HG03097 (cell line): ENCODE results near the gene LSAMP.

ENCODE experiments used
- ATAC-seq: cut with Tn5 transposase; IDR thresholded peaks from one replicate; pipeline ENCODE4 v1.9.1; 2021; ENCODE audit not compliant: unreplicated experiment, low FRiP score

The LSAMP gene

DNA sequence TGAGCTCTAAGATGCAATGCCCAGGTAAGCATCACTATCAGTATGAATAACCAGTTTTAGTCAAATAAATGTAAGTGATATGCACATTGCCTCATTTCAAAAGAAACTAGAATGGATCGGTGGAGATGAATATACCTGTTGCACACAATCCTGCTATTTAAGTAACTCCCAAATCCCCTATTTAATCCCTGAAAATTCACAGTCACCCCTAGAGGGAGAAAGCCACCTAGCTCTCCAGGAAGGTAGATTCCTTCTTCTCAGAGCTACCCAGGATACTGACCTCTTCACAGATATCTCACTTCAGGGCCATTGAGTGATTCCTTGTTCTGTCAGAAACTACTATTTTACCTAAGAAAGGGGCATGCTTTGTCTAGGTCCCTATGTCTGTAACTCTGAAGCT is 11.7 kb downstream of the LSAMP start:
- no peak for ATAC-seq

DNA sequence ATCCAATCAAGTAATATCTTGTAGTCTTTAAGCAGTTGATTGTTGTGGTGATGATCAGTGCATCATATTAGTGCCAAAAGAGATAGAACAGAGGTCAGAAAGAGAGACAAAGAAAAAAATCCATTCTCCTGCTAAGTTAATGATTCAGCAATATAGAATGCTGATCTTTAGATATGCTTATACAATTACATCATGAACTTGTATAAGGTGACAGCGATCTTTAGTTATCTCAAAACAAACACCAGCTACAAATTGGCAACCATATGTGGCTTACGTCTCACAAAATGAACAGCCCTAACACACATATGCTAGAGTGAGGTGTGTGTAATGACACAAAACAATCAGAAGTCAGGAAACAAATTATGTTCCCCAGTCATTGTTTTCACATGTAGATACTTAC is 12.5 kb downstream of the LSAMP start:
- no peak for ATAC-seq

DNA sequence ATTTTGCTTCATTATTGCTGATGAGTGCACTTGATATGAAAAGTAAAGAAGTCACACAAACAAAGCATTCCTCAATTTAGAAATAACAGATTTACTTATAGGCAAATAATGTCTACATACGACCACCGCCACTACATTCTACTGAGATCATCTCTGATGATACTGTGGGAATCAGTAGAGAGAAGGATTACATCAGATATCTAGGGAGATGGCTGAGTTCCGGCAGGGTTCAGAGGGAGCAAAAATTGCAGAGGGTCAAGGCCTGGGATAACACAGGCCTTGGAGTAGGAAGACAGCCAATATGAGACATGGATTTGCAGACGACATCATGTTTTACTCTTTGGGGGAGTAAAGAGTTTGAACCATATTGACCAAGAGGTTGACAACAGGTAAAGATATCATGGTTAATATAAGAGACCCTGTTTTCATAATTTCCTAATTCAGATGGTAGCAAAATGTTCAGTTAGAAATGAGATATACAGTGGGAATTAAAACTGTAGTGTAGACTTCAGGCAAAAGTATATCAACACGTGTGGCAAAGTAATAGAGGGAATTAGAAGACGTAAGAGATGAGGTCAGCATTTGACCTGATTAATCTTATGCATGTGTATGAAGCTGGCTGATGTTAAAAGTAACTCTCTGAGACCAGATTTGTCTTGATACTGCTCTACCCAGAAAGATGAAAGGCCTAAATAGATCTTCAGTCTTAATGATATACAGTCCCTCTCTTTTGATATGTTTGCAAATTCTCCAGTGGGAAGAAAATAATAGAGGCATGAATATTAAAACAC is 15.6 kb downstream of the LSAMP start:
- no peak for ATAC-seq

DNA sequence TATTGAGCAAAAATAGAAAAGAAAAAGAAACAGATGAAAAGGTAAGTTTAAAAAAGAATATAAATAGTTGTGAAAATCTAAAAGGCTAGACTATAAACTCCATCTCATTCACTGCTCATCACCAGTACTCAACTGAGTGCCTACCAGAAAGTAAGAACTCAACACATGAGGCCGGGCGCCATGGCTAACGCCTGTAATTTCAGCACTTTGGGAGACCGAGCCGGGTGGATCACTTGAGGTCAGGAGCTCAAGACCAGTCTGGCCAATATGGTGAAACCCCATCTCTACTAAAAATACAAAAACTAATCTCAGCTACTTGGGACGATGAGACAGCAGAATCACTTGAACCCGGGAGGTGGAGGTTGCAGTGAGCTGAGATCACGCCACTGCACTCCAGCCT is 19.3 kb downstream of the LSAMP start:
- ATAC-seq, result no peak

DNA sequence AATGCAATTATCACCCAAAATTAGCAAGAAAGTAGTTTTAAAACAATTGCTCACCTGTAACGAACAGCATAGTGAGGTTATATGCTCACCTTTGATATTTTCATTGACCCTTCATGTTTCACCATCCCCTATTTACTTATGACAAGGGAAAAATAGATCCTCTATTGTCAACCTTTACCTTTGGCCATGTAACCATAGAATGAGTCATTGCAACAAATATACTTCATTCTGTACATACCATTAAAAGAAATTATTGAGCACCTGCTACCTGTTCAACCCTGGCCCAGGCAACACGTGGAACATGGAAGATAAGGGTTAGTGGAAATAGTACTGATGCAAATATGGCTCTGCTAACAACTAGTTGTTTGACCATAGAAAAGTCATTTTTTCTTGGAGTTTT is 20.2 kb downstream of the LSAMP start:
- no peak for ATAC-seq

DNA sequence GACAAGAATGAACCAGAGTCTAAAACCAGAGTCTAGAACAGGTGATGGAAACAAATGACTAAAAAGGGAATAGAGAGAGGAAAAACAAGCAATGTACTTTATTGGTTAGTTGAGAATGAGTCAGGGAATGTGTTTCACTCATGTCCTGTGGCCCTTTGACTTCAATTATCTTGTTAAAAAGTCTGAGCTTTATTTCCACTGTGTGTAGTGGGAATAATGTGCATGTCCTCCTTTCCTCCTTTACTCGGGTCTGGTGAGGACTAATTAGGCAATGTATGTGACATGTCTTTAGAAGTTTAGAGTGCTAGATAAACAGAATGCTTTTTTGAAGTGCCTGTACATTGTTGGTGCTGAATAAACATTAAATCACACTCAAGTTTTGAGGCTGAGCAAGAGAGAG is 21.3 kb downstream of the LSAMP start:
- no peak for ATAC-seq

DNA sequence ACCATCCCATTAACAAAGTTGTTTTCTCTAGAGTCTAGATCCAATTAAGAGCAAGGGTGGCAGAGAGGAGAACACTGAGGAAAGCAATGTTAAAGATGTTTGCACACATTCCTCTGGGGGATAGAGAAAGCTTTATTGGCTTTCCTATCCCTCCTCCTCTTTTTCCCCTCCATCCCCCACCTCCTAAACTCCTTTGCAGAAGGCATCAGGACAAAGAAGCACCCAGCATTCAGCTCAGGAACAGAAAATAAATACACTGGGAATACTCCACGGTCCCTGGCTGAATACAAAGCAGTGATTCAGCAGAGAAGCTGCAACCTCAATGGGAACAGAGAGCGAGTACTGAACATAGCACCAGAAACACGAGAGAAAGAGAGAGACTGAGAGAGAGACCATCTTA is 21.9 kb downstream of the LSAMP start:
- no peak for ATAC-seq

DNA sequence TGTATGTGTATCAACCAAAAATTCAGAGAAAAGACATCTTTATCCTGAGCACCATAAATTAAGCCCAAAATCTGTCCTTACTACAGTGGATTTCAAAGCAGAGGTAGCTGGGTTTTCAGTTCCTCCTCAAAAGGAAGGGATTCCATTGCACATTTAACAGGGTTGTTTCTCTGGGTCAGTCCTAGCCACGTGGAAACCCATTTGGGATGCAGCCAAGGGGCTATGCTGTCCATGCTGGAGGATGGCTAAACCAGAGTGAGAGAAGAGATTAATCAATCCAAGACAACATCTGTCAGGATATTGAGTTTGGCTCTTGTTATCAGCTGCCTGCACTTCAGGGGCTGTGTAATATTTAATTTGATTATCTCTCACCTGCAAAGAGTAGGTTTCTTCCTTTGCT is 28.1 kb downstream of the LSAMP start:
- ATAC-seq, result no peak

DNA sequence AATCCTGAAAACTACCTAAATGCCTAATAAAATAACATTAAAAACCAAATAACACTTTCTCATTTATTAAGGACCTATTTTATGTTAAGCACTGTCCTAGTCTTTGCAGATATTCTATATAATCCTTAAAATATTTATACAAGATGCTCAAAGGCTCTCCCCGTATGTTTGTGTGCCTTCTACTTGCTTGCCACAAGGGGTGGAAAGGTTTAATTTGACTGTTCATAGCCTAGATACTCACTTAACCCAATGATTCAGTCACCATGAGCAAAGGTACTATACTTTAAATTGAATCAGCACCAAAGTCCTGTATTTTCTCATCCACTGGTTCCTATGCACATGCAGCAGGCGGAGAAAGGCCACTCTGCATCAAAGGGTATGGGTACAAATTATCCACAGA is 32.0 kb downstream of the LSAMP start:
- ATAC-seq, result no peak

DNA sequence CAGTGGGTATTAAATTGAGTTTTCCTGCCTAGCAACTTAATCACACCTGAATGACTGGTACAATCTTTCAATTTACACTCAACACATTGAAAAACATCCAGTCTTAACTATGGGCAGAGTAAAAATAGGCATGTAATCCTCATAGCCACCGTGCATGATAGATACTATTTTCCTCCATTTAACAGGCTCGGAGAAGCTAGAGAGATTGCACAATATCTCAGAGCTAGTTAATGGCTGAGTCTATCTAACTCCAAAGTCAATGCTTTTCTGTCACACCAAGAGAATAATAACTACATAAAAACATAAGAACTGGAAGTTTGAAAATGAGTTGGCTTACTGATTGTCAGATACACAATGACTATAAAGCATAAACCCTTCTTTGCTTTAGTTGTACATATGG is 36.8 kb downstream of the LSAMP start:
- no peak for ATAC-seq

DNA sequence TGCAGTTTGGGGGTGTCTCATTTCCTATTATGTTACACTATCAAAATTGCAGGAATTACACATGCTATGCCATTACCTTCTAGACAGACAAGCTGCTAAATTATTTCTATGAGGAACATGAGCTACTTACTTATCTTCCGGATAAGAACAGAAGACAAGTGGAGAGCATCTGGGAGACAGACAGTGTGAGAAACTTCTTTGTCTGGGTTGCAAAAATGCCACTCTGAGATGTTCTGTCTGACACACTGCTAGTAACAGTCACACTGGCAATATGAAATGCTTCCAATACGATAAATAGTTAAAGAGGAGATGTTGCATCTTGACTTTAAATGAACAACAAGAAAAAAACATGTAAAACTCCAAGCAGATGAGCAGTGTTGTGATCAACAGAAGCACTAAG is 40.1 kb downstream of the LSAMP start:
- no peak for ATAC-seq

DNA sequence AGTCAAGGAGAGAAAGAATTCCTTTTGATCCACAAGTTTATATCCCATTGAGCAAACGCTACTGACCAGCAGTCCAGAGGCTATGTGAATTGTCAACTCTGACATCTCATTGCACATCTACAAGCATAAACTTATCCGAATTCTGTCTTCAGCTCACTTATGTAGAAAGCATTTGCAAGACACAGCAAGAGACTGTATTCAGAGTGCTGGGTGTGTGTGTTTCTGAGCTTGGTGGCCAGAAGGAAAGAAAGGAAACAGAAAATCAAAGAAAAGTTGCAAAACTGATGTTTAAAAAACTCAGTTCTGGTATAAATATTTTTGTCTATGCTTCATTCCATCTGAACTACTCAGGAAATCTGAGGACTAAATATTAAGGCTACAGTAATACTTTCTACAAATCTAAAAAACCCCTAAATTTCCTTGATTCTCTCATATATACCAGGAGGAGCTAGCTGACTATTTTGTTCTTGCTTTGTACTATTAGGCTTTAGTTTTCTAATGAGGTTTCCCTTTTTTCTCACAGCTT is 45.5 kb downstream of the LSAMP start:
- ATAC-seq, result no peak

DNA sequence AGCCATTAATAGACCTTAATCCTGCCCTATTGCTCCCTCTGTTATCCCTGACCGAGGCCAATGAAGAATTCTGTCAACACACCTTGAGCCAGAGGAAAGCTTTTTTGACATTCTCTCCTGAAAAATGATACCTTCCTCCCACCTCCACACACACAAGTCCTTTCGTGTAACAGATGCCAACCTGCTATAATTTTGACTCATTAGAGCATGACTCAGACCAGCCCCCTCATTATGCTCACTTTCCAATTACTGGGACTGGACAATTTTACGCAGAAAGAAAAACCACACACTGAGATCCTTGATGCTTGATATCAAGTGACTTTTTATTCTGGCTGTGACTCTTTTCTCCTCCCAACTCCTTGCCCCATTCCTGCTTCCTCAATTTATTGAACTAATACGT is 50.9 kb downstream of the LSAMP start:
- ATAC-seq, result no peak

DNA sequence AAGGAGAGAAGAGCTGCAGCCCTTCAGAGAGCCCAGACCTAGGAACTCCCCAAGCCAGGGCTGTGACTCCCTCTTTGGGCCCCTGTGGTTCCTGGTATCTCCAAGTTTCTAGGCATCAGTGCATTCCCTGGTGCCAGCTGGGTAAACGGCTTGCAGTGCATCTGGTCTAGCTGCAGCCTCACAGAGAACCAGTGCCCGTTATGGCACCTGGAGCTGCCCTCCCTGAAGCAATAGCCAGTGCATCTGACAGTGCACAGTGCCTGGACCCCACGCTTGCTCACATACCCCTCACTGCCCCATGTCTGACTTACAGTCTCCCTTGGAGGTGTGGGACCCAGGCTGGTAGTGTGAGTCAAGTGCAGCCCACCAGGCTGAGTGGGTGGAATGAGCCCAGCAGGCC is 52.1 kb downstream of the LSAMP start:
- no peak for ATAC-seq

DNA sequence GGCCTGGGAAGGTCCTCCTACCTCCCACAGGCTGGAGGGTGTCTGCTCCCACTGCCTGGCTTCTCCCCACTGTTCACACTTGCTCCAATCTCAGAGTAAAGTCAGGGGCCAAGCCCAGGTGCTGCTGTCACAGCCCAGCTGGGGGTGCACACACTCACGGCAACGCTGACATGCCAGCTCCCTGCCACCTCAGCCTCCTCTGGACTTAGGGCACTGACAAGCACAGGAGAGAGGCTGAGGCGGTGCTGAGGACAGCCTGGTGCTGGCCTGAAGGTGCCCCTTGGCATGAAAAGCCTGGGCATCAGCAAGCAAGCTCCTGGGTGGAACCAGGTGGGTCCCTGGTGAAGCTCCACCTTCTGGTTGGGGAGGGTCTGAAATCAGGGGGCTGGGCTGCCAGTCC is 53.0 kb downstream of the LSAMP start:
- no peak for ATAC-seq

DNA sequence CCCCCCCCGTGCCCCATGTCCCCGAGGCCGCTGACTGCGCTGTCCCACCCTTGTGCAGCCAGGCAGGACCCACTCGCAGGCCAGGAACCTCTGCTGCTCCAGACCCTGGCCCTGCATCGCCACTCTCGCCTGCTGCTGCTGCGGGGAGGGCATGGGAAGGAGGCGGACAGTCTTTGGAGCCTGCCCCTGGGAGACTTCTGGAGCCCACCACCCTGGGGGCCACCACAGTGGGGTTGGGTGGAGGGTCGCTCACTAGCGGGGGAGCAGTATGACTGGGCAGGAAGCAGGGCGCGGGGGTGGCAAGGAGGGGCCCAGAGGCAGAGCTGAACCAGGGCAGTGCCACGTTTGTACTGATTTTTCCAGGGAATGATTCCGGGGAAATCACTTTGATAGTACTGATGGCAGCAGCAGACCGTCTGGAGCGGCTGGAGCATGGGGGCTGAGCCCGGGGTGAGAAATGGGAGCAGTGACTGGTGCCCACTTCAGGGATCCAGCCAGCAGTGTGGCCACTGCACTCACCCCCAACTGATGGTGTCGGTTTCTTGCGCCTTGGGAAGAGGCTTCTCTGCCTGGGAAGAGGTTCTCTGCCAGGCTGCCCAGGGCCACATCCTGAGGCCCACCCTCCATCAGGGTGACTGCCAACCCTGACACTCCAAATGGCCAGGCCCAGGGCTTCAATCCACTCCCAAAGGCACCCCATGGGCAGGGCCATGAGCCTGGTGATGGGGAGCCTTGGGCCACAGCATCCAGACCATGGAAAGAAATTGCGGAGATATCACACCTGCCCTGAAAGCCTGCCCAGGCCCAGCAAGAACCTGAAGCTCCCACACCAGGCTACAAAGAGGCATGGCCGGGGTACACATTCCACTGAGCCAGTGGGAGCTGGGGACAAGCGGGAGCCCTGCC is 53.7 kb downstream of the LSAMP start:
- no peak for ATAC-seq

DNA sequence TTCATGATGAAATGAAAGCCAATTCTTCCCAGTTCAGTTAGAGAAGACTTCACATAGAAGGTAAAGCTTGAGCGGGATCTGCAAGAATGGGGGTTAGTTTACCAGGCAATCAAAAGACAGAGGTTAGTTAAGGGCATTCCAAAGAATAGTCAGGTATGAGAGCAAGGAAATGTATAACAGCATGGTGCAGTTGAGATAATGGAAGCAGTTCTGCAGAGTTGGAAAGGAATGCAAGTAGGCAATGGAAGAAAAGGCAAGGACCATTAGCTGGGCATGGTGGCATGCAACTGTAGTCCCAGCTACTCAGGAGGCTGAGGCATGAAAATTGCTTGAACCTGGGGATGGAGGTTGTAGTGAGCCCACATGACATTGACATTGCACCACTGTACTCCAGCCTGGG is 55.0 kb downstream of the LSAMP start:
- no peak for ATAC-seq

DNA sequence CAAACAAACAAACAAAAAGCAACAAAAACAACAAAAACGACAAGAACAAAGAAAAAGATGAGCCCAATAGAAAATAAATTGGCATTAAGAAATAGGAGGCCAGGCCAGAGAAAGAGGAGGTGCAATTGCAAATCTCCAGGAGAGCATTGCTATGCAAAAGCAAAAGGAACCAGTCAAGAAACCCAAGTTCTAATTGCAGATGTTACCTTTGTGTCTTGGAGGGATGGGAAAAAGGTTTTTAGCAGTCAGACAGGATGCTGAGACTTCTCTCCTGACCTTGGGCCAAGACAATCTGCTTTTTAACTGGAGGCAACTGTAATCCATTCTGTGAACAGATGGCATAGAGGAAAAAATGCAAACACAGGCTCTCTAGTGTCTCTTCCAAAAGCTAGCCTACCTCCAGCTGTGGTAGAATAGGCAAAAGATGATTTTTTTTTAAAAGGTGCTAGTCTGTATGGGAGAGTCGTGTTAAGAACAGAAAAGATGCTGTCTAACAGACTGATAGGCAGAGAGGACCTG is 56.4 kb downstream of the LSAMP start:
- no peak for ATAC-seq

DNA sequence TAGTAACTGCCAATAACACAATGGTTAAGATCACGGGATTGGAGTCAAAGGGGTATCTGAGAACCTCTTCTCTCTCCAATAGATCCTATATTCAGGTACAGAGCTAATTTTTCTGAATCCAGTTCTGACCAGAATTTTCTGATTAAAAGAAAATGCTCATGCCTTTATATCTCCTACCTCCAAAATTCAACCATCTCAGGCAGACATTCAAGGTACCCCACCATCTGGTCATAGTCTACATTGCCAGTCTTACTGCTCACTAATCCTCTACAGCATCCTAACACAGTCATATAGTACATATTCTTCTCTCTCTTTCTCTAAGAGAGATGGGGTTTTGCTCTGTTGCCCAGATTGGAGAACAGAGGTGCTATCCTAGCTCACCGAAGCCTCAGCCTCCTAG is 59.1 kb downstream of the LSAMP start:
- no peak for ATAC-seq

DNA sequence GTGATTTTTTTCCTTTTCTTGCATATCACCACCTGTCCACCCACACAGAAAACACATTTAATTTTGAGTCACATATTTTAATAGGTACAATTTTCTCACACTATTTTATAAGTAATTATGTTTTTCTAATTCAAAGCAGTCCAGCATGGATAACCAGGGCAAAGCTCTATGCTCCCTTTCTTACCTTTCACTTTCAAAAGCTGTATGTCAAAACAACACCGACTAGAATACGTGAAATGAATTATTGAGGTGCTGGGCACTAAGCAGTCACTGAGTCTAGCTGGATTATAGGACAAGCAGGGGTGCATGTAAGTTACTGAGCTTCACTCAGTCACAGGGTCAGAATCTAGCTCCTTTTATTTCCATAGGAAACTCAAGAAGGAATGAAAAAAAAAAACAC is 60.6 kb downstream of the LSAMP start:
- no peak for ATAC-seq

DNA sequence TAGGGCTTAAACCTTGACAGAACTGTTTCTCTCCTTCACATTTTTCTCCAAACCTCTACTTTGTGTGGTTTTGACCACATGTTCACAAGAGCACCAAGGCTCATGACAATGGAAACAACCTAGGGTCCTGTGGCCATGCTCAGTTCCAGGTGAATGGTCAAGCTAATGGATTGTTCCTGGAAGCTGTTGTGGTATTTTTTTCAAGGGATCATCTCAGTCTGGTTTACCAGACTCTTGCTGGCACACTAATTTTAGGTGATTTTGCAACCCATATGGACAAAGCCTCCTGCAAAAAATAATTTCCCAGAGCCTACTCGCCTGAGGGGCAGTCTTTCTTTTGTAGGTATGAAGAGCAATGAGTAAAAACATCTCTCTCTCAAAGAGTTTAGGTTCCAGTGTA is 67.2 kb downstream of the LSAMP start:
- no peak for ATAC-seq

DNA sequence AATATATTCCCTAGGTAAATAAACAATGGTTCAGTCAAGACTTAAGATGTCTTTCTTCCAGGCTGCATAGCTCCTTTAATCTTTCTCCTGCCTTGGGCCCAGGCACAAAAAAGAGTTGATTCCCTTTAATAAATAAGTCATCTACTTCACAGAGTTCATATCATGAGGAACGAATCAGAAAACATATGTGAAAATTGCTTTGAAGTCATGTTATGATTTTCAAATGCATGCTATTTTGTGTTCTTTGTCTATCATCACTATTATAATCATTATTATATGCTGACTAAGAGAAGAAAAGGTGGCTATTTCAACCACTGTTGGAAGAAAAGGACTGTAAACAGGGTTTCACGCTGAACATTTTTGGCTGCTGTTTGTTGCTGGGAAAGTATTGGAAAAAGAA is 70.4 kb downstream of the LSAMP start:
- no peak for ATAC-seq
